Measurements from ENCODE around the gene WDR44.

- TF ChIP-seq CTCF (IDR thresholded peaks at IDR 0.05; ENCODE audit: insufficient read depth, low read depth, low read length) = no peak
- no peak for TF ChIP-seq EZH2 (IDR thresholded peaks at IDR 0.05; ENCODE audit: insufficient read depth, low read length)
Measured at GRCh38 chrX:118432799-118433198, 86.9 kb downstream of the WDR44 start.
